GM21786 (cell line): ENCODE results near the gene MKS1.
A peak's percentile ranks its signal among the peaks of the same experiment; 100 is the strongest.

ENCODE experiments used
- ATAC-seq: cut with Tn5 transposase; IDR thresholded peaks from one replicate; pipeline ENCODE4 v1.9.1; 2021; ENCODE audit not compliant: unreplicated experiment

The MKS1 gene

GRCh38 chr17:58245428-58246103 is 26.5 kb upstream of the MKS1 start:
- ATAC-seq = no peak

GRCh38 chr17:58244963-58245362 is 25.9 kb upstream of the MKS1 start:
- no peak for ATAC-seq

- ATAC-seq = peak; percentile 58
Observed at GRCh38 chr17:58242171-58242784, 23.2 kb upstream of the MKS1 start.

GRCh38 chr17:58239987-58240386 is 20.9 kb upstream of the MKS1 start:
- no peak for ATAC-seq

- no peak for ATAC-seq
Observed at GRCh38 chr17:58238147-58238634, 19.1 kb upstream of the MKS1 start, which contains the start of gene LPO. LPO (plus strand) TSS chr17:58238584; CDS start chr17:58242980, 4,396 bp downstream.

- no peak for ATAC-seq
Observed at GRCh38 chr17:58236394-58236793, 17.3 kb upstream of the MKS1 start.

- ATAC-seq = no peak
Observed at GRCh38 chr17:58235821-58236220, 16.8 kb upstream of the MKS1 start.

- no peak for ATAC-seq
Observed at GRCh38 chr17:58234512-58234911, 15.5 kb upstream of the MKS1 start.

GRCh38 chr17:58233543-58233942 is 14.5 kb upstream of the MKS1 start:
- ATAC-seq = peak; percentile 67

GRCh38 chr17:58232707-58233156 is 13.7 kb upstream of the MKS1 start:
- peak; percentile 73 for ATAC-seq

- ATAC-seq = no peak
Observed at GRCh38 chr17:58231641-58232040, 12.6 kb upstream of the MKS1 start.

- ATAC-seq = no peak
Observed at GRCh38 chr17:58229881-58230280, 10.8 kb upstream of the MKS1 start.

- no peak for ATAC-seq
Observed at GRCh38 chr17:58229384-58229783, 10.3 kb upstream of the MKS1 start.

GRCh38 chr17:58228679-58229078 is 9.6 kb upstream of the MKS1 start:
- ATAC-seq = no peak

GRCh38 chr17:58227733-58228132 is 8.7 kb upstream of the MKS1 start:
- ATAC-seq = no peak

GRCh38 chr17:58224315-58224714 is 5.3 kb upstream of the MKS1 start:
- no peak for ATAC-seq

- no peak for ATAC-seq
Observed at GRCh38 chr17:58219789-58220183, 731 bp upstream of the MKS1 start.

GRCh38 chr17:58217766-58218165 is 1.3 kb downstream of the MKS1 start:
- ATAC-seq = no peak

GRCh38 chr17:58215685-58216084 is 3.4 kb downstream of the MKS1 start:
- no peak for ATAC-seq

- no peak for ATAC-seq
Observed at GRCh38 chr17:58210922-58211321, 8.1 kb downstream of the MKS1 start.

- ATAC-seq = no peak
Observed at GRCh38 chr17:58208344-58208743, 10.7 kb downstream of the MKS1 start.

- ATAC-seq = no peak
Observed at GRCh38 chr17:58207451-58207850, 11.6 kb downstream of the MKS1 start.

GRCh38 chr17:58205936-58206335 is 13.1 kb downstream of the MKS1 start:
- ATAC-seq = no peak
